WTC11 (cell line): Measurements from ENCODE around the gene KIT. TPM values are rescaled to one million over a fixed set of nuclear protein-coding genes. Genes with fewer than 3 reads are reported as not detected.

Source experiments
- ATAC-seq: fragments of 200-7000 bp; cut with Tn5 transposase; 2 replicates; pipeline ENCODE4 v1.10.0; 2021; ENCODE audit warnings: mild to moderate bottlenecking, moderate library complexity
- CTCF ChIA-PET: fragments of 300-600 bp; sonication (Branson Sonifier 250); formaldehyde crosslinking; loops from one replicate; lab custom pipeline; 2021; ENCODE audit warnings: antibody characterized with exemption; lab: Charles Lee
- POLR2A ChIA-PET: fragments of 350-600 bp; sonication (Branson Sonifier 250); formaldehyde crosslinking; loops from one replicate; lab custom pipeline; 2021; ENCODE audit warnings: antibody characterized with exemption; lab: Charles Lee
- DNase-seq: peaks from one replicate; pipeline ENCODE4 v3.0.0; 2021; ENCODE audit warnings: low spot score
- H3K27ac Mint-ChIP-seq: 2 replicates; pipeline ENCODE4 v1.8.0; 2021; ENCODE audit warnings: mixed read lengths
- H3K27me3 Mint-ChIP-seq: 2 replicates; pipeline ENCODE4 v1.8.0; 2021; ENCODE audit warnings: low read depth, mild to moderate bottlenecking, moderate library complexity, mixed read lengths
- H3K36me3 Mint-ChIP-seq: 2 replicates; pipeline ENCODE4 v1.8.0; 2021; ENCODE audit warnings: mixed read lengths
- H3K4me1 Mint-ChIP-seq: 2 replicates; pipeline ENCODE4 v1.8.0; 2022; ENCODE audit warnings: mixed read lengths
- H3K4me3 Mint-ChIP-seq: 2 replicates; pipeline ENCODE4 v1.8.0; 2021; ENCODE audit warnings: mild to moderate bottlenecking, moderate library complexity, mixed read lengths
- H3K9me3 Mint-ChIP-seq: 2 replicates; pipeline ENCODE4 v1.8.0; 2021; ENCODE audit warnings: mixed read lengths
- E2F4 ChIP-seq: sonication (generic); formaldehyde crosslinking; IDR thresholded peaks from 2 replicates; pipeline ENCODE4 v1.8.1; 2022; ENCODE audit warnings: low read depth, mild to moderate bottlenecking, moderate library complexity, missing genetic modification reagents, borderline replicate concordance
- FOXK1 ChIP-seq: sonication (generic); formaldehyde crosslinking; IDR thresholded peaks from 2 replicates; pipeline ENCODE4 v1.8.0; 2022; ENCODE audit warnings: mild to moderate bottlenecking, moderate library complexity, missing genetic modification reagents
- FOXP1 ChIP-seq: sonication (generic); formaldehyde crosslinking; IDR thresholded peaks from 2 replicates; pipeline ENCODE4 v1.8.0; 2022; ENCODE audit warnings: missing genetic modification reagents, mild to moderate bottlenecking, moderate library complexity, borderline replicate concordance
- GTF2I ChIP-seq: fragments of 250-450 bp; sonication (Bioruptor Pico); conservative IDR thresholded peaks from 2 replicates; pipeline ENCODE4 v1.4.0; 2021; ENCODE audit warnings: mild to moderate bottlenecking
- JAZF1 ChIP-seq: fragments of 250-450 bp; sonication (Bioruptor Pico); IDR thresholded peaks from 2 replicates; pipeline ENCODE4 v1.9.0; 2021; ENCODE audit warnings: moderate library complexity, mild to moderate bottlenecking, inconsistent platforms
- KAT7 ChIP-seq: sonication (generic); formaldehyde crosslinking; IDR thresholded peaks from 2 replicates; pipeline ENCODE4 v1.8.1; 2023; ENCODE audit warnings: missing genetic modification reagents, mild to moderate bottlenecking, borderline replicate concordance
- MYBL2 ChIP-seq: sonication (generic); formaldehyde crosslinking; IDR thresholded peaks from 2 replicates; pipeline ENCODE4 v1.8.1; 2023; ENCODE audit warnings: mild to moderate bottlenecking, moderate library complexity, missing genetic modification reagents
- NFYB ChIP-seq: sonication (generic); formaldehyde crosslinking; conservative IDR thresholded peaks from 2 replicates; pipeline ENCODE4 v1.8.0; 2022; ENCODE audit warnings: low read depth, missing genetic modification reagents
- NR2C2 ChIP-seq: sonication (generic); formaldehyde crosslinking; IDR thresholded peaks from 2 replicates; pipeline ENCODE4 v1.8.0; 2022; ENCODE audit warnings: mild to moderate bottlenecking, missing genetic modification reagents
- PRRX2 ChIP-seq: fragments of 250-450 bp; sonication (Bioruptor Pico); IDR thresholded peaks from 2 replicates; pipeline ENCODE4 v1.8.0; 2021; ENCODE audit warnings: mild to moderate bottlenecking
- RORB ChIP-seq: fragments of 250-450 bp; sonication (Bioruptor Pico); IDR thresholded peaks from 2 replicates; pipeline ENCODE4 v1.9.0; 2021; ENCODE audit warnings: mild to moderate bottlenecking
- TCF7 ChIP-seq: sonication (generic); formaldehyde crosslinking; IDR thresholded peaks from 2 replicates; pipeline ENCODE4 v1.8.0; 2022; ENCODE audit warnings: mild to moderate bottlenecking, low read depth, missing genetic modification reagents, moderate library complexity
- TEAD4 ChIP-seq: sonication (generic); formaldehyde crosslinking; IDR thresholded peaks from 2 replicates; pipeline ENCODE4 v1.8.0; 2022; ENCODE audit warnings: mild to moderate bottlenecking, missing genetic modification reagents
- USF2 ChIP-seq: sonication (generic); formaldehyde crosslinking; IDR thresholded peaks from 2 replicates; pipeline ENCODE4 v1.8.1; 2023; ENCODE audit warnings: mild to moderate bottlenecking, missing genetic modification reagents, moderate library complexity
- ZNF121 ChIP-seq: sonication (generic); formaldehyde crosslinking; IDR thresholded peaks from 2 replicates; pipeline ENCODE4 v1.8.0; 2023; ENCODE audit warnings: missing genetic modification reagents
- ZNF512 ChIP-seq: sonication (generic); formaldehyde crosslinking; IDR thresholded peaks from 2 replicates; pipeline ENCODE4 v1.8.1; 2022; ENCODE audit warnings: missing genetic modification reagents, borderline replicate concordance
- total RNA-seq: library from RNA; stranded (reverse); gene quantifications from 3 replicates; pipeline ENCODE4 v1.2.3, GENCODE V29; 2021
- TF ChIP-seq, protein P1 (sequence below): sonication (generic); formaldehyde crosslinking; IDR thresholded peaks from 2 replicates; pipeline ENCODE4 v1.8.1; 2023; ENCODE audit warnings: mild to moderate bottlenecking, missing genetic modification reagents
- TF ChIP-seq, protein P2 (sequence below): sonication (generic); formaldehyde crosslinking; conservative IDR thresholded peaks from 2 replicates; pipeline ENCODE4 v1.8.1; 2022; ENCODE audit warnings: mild to moderate bottlenecking, missing genetic modification reagents
- TF ChIP-seq, protein P3 (sequence below): sonication (generic); formaldehyde crosslinking; IDR thresholded peaks from 2 replicates; pipeline ENCODE4 v1.8.1; 2023; ENCODE audit warnings: mild to moderate bottlenecking, missing genetic modification reagents

KIT gene
- total RNA-seq, 1 experiment from 2014 or later = 23.3 TPM

- TF ChIP-seq, protein P1, sequence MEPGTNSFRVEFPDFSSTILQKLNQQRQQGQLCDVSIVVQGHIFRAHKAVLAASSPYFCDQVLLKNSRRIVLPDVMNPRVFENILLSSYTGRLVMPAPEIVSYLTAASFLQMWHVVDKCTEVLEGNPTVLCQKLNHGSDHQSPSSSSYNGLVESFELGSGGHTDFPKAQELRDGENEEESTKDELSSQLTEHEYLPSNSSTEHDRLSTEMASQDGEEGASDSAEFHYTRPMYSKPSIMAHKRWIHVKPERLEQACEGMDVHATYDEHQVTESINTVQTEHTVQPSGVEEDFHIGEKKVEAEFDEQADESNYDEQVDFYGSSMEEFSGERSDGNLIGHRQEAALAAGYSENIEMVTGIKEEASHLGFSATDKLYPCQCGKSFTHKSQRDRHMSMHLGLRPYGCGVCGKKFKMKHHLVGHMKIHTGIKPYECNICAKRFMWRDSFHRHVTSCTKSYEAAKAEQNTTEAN (CRISPR knock-in tag) = no peak
These were observed 21.1 kb downstream of the KIT start (continued) for GRCh38 chr4:54678826-54679225.

DNA sequence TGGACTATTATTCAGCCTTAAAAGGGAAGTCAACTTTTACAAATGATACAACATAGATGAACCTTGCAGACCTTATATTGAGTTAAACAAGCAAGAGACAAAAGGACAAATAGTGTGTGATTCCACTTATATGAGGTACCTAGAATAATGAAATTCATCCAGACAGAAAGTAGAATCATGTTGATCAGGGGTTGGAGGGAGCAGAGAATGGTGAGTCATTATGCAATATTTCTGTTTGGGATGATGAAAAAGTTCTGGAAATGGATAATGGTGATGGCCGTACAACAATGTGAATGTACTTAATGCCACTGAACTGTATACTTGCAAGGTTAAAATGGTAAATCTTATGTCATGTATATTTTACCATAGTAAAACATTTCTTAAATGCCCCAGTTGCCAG is 22.1 kb downstream of the KIT start:
- POLR2A ChIA-PET = no interaction called here
- Mint-ChIP-seq H3K36me3 (no peaks in the 10 kb centered on the region), H3K4me1 (peaks cover 54% of the 10 kb centered on the region), H3K27ac (no peak overlapping the region), H3K9me3 (no peaks in the 10 kb centered on the region), H3K27me3 (no peaks in the 10 kb centered on the region), H3K4me3 (no peak overlapping the region)
- ATAC-seq (no peak), DNase-seq (no peak)
- CTCF ChIA-PET = interaction anchor here (1.2 kb wide), 1 partner anchor 24 kb away, joined by 3 read pairs; no protein-coding TSS in a partner anchor
- TF ChIP-seq TEAD4 (no peak), NR2C2 (CRISPR knock-in tag) (no peak), FOXK1 (CRISPR knock-in tag) (no peak), GTF2I (CRISPR knock-in tag) (no peak), RORB (CRISPR knock-in tag) (no peak), KAT7 (CRISPR knock-in tag) (no peak), TCF7 (CRISPR knock-in tag) (no peak), USF2 (CRISPR knock-in tag) (no peak), ZNF121 (CRISPR knock-in tag) (no peak), PRRX2 (CRISPR knock-in tag) (no peak), MYBL2 (no peak), ZNF512 (no peak), FOXP1 (CRISPR knock-in tag) (no peak), NFYB (CRISPR knock-in tag) (no peak), E2F4 (CRISPR knock-in tag) (no peak), JAZF1 (CRISPR knock-in tag) (no peak)
- TF ChIP-seq, protein P2, sequence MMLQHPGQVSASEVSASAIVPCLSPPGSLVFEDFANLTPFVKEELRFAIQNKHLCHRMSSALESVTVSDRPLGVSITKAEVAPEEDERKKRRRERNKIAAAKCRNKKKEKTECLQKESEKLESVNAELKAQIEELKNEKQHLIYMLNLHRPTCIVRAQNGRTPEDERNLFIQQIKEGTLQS (CRISPR knock-in tag) = no peak
- TF ChIP-seq, protein P3, sequence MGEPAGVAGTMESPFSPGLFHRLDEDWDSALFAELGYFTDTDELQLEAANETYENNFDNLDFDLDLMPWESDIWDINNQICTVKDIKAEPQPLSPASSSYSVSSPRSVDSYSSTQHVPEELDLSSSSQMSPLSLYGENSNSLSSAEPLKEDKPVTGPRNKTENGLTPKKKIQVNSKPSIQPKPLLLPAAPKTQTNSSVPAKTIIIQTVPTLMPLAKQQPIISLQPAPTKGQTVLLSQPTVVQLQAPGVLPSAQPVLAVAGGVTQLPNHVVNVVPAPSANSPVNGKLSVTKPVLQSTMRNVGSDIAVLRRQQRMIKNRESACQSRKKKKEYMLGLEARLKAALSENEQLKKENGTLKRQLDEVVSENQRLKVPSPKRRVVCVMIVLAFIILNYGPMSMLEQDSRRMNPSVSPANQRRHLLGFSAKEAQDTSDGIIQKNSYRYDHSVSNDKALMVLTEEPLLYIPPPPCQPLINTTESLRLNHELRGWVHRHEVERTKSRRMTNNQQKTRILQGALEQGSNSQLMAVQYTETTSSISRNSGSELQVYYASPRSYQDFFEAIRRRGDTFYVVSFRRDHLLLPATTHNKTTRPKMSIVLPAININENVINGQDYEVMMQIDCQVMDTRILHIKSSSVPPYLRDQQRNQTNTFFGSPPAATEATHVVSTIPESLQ (CRISPR knock-in tag) = no peak
